HG02981 (cell line): ENCODE results near the gene FAM216B.

Experiments
- ATAC-seq: cut with Tn5 transposase; IDR thresholded peaks from one replicate; pipeline ENCODE4 v1.9.1; 2021; ENCODE audit warnings: mild to moderate bottlenecking, moderate library complexity; ENCODE audit not compliant: unreplicated experiment

Gene FAM216B

DNA sequence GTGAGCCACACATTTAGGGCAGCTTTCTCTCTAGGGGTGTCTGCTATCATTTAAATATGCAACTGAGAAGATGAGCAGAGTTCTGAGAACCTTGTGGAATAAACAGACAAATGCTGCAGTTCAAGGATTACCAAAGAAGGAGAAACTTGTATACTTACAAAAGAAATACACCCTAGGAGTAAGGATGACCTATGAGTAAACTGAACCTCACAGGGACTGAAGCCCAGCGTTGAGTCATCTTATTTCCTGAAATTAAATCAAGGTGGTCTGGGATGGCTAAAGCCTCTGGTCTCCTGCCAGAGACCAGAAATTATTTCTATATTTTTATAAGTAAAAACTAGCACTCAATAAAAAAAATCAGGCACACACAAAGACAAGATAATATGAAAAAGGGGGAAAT lies 40.1 kb downstream of the FAM216B start:
- no peak for ATAC-seq

DNA sequence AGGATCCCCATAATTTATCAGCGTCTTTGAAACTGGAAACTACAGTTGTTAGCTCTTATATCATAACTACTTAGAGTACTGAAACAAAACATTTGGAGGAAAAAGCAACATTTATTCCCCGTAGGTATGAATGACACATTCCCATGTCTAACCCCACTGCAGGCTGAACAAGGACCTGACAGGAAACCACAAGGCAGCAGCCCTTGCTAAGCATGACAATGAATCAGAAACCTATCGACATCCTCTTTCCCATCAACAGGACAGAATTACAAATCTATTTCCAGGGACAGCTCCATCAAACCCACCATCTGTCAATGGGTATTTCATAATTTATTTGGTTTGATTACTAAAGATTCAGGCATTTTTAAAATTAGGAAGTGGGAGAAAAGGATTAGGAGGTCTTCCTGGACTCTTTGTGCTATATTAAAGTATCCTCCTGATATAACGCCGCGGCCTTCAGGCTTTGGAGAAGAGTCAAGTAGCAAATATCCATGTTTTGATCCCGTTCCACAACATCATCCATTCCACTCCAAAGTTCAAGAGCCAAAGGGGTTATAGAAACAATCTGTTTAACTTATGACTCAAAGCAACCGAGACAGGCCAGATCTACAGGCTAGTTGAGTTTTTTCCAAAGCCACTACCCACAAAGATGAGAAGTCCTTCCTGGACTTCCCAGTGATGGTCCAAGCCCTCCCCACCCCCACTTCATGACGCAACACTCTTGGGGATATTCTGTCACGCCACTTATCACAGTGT lies 51.1 kb downstream of the FAM216B start:
- no peak for ATAC-seq

DNA sequence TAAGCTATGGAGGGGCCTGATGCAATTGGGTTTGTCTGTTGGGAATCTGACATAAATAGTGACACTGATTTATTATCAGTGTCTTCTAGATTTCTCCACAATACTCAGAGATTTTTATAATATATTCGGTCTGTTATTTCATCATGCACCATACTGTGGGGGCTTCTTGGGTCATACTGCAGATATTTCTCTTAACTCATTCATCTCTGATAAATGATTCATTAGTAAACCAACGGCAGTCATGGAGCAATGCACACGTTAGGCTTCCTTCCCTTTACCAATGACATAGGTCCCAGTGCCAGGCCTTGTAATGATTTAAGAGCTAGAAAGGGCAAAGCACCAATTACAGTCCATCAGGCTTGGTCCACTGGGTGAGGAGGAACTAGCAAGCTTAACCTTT lies 53.6 kb downstream of the FAM216B start:
- ATAC-seq = no peak

DNA sequence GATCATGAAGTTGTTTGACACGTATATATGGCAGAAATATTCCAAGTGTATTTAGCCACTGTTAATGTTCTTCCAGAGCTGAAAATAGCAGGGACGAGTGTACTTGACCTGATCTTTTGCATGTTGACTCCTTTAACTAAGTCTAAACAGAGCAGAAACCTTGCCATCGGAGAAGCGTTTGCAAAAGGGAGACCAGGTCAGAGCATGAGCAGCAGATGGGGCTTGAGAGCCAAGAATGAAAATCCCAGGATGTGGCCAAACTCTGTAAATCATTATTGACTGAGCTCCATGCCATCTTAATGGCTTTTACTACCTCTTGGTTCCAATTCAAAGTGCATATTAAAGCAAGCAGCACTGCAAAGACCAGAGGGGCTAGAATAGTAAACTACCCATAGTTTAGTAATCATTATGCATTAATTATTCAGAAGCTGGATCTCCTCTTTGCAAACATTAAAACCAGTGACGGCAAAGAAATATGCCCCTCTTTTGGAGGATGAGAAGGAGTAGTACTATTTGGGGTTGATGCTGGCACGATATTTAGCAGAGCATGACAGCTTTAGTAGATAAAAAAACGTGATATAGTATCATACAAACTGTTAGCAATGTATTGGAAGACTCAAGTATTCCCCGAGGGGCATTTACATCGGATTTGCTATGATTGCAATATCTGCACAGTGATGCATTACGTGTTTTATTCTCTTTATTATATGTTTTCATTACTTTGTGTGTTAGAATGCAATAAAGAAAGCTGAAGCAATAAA lies 55.7 kb downstream of the FAM216B start:
- ATAC-seq = no peak
